ENCODE data around the gene FHDC1.

The FHDC1 gene

DNA sequence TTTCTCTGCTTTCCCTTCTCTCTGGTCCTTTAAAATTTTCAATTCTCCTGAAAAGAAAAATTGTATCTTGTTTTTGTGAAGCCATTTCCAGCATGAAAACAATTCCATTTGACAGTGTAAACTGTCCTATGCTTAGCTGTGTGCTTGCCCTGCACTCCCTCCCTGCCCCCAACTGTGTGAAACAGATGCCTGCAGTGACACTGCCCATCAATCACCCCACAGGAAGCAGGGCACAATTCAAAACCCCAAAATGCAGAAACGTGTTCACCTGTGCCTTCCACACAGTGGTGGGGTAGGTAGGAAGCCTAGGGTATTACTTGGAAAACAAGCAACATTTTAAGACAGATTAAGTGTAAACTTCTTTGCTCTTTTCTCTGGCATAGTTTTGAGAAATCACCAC, 6.2 kb upstream of the FHDC1 start:
- FAIRE-seq (no peak), DNase-seq (ENCODE audit: low spot score) (no peak)

DNA sequence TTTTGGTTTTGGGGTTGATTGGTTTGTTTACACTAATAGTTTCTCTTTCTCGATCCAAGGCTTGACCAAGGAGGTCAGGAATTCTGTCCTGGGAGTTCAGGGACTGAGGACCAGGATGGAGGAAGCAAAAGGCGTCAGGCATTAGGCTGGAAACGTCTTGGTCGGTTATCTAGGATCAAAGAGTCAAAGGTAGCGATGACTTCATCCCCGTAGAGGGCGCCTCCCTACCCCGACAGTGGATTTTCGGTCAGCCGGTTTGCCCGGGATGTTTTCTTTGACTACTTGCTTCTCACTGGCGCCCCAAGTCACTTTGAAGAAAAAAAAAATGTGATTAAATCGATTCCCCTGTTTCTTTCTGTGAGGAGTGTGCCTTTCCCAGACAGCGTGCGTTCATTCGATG, 980 bp upstream of the FHDC1 start:
- DNase-seq (ENCODE audit: low spot score), result no peak
- no peak for FAIRE-seq

GRCh38 chr4:152936446-152937335, 568 bp downstream of the FHDC1 start:
- DNase-seq (ENCODE audit: low spot score), result no peak
- FAIRE-seq, result no peak

- DNase-seq (ENCODE audit: low spot score) (peak; percentile 19), FAIRE-seq (no peak)
Measured at GRCh38 chr4:152937336-152938236, 1.5 kb downstream of the FHDC1 start.

- FAIRE-seq (no peak), DNase-seq (ENCODE audit: low spot score) (no peak)
Measured at GRCh38 chr4:152938237-152938947, 2.3 kb downstream of the FHDC1 start.

GRCh38 chr4:152939621-152940020, 3.5 kb downstream of the FHDC1 start:
- DNase-seq (ENCODE audit: low spot score), result no peak
- FAIRE-seq, result no peak

GRCh38 chr4:152940461-152940860, 4.3 kb downstream of the FHDC1 start:
- FAIRE-seq (no peak), DNase-seq (ENCODE audit: low spot score) (no peak)

GRCh38 chr4:152941411-152941810, 5.3 kb downstream of the FHDC1 start:
- no peak for FAIRE-seq
- no peak for DNase-seq (ENCODE audit: low spot score)

GRCh38 chr4:152942346-152942745, 6.2 kb downstream of the FHDC1 start:
- DNase-seq (ENCODE audit: low spot score) (no peak), FAIRE-seq (no peak)

DNA sequence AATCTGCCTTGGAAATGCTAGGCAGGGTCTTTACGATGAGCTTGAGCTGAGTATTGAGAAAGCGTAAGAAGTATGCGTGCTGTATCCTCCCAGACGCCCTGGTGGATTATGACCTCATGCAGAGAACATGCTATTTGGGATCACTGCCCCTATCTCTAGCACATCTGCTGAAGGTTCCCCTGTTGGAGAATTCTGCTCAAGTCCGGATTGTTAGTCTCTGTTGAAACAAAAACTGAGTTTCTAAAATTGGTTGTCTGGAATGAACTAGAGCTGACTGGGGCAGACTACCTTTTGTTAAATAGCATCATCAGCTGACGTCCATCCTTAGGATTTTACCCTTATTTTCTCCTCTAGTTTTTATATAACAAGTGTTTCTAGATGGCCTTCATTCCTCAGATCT, 7.5 kb downstream of the FHDC1 start:
- no peak for FAIRE-seq
- DNase-seq (ENCODE audit: low spot score), result no peak

GRCh38 chr4:152944666-152945320, 8.7 kb downstream of the FHDC1 start:
- DNase-seq (ENCODE audit: low spot score), result no peak
- no peak for FAIRE-seq

- no peak for DNase-seq (ENCODE audit: low spot score)
- FAIRE-seq, result no peak
Measured at GRCh38 chr4:152945639-152946038, 9.5 kb downstream of the FHDC1 start.

DNA sequence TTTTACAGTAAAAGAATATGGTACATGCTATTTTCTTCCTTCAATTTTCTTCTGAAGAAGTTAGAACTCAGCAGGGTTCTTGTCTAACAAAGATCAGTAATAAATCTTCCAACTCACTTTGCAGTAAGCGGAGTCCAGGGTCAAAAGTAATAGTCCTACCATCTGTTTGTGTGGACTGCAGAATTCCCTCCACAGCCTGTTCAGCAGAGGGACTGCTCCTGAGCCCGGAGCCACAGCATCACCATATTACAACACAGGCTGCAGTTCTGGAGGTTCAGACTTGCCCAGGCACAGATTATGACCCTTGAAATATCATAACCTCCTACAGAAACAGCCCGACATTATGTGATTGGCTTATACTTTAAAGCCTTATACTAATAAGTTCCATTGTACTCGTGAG, 10.3 kb downstream of the FHDC1 start:
- DNase-seq (ENCODE audit: low spot score) (no peak), FAIRE-seq (no peak)

DNA sequence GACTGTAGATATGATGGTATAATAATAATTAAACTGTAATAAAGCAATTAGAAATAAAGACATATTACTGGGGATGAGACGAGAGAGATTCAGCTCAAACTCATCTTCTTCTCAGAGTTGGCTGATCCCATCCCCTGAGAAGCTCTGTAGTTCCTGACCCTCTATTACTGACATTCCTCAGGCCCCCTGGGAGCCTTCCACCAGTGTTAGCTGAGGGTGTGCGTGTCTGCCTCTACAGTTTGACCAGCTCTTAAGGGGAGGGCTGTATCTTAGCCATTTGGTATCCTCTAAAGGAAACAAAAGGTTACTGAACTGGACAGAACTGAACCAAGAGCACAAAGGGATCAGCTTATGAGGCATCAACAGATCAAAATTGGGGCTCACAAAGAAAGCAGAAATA, 11.2 kb downstream of the FHDC1 start:
- FAIRE-seq (no peak), DNase-seq (ENCODE audit: low spot score) (no peak)

DNA sequence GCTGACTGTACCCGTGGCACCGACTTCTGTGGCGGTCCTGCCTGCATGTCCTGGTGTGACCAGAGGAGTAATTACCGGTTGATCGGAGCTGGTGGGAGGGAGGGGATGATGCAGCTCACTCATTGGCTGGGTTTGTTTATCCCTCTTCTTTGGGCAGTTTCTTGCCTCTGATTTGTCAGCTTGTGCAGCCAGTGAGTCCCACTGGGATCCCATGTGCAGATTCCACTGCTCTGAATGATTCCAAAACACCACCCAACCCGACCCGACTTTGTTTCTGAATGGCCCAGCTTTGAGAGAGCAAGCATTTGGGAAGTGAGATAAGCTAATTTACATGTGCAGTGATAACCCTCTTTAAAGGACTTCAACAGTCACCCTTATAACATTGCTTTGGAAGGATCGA, 13.8 kb downstream of the FHDC1 start:
- no peak for DNase-seq (ENCODE audit: low spot score)
- no peak for FAIRE-seq

GRCh38 chr4:152950402-152951274, 14.5 kb downstream of the FHDC1 start:
- DNase-seq (ENCODE audit: low spot score), result no peak
- no peak for FAIRE-seq

GRCh38 chr4:152951348-152951747, 15.2 kb downstream of the FHDC1 start:
- DNase-seq (ENCODE audit: low spot score) (no peak), FAIRE-seq (no peak)

DNA sequence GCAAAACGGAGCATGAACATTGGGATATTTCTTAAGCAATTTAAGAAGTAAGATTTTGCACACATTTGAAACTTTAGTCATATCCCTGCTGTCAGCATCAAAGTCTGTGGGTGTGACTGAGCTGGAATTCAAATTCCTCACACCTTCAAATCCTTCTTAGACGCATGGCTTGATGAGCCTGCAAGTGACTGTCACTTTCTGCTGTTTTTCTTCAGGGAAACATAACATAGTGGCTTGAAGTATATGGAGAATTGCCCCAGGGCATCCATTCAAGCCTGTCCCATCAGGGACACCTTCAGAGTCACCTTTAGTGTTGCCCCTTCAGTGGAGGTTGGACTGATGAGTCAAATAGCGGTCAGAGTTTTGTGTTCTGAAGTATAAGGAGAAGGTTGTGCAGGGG, 17.4 kb downstream of the FHDC1 start:
- DNase-seq (ENCODE audit: low spot score) (no peak), FAIRE-seq (no peak)

DNA sequence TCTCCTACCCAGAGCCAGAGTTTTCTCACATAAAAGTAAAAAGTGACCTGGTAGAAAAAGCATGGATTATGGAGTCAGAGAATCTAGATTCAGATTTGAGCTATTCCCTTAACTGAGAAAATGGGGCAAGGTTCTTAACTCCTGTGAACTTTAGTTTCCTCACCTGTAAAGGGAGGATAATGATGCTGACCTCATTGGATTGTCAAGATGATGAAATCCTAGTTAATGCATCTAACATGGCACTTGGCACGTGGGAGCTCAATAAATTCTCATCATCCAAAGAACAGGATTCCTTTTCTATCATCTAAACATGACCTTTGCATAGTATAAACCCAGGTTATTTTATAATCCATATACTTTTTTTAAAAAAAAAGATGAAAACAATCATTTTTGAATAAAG, 18.6 kb downstream of the FHDC1 start:
- FAIRE-seq, result no peak

GRCh38 chr4:152956147-152956546, 20.0 kb downstream of the FHDC1 start:
- FAIRE-seq, result no peak
- DNase-seq (ENCODE audit: low spot score), result no peak

More for the DNA sequence above, 18.6 kb downstream of the FHDC1 start:
- no peak for DNase-seq (ENCODE audit: low spot score)
